Bronchial epithelial cell (primary cell): ENCODE measurements around the gene UBE2C. TPM values are rescaled to one million over a fixed set of nuclear protein-coding genes. Genes with fewer than 3 reads are reported as not detected.

Experiments
- DNase-seq: peaks from one replicate; pipeline ENCODE4 v3.0.0-alpha.2; 2010; ENCODE audit warnings: low read depth
- FAIRE-seq: peaks from 2 replicates; lab custom pipeline; 2011; peaks lifted over from hg19 to GRCh38; lab: Jason Lieb, UNC
- H3K27me3 ChIP-seq: 2 replicates; pipeline ENCODE4 v1.5.1; 2011; ENCODE audit warnings: low read length; ENCODE audit not compliant: control insufficient read depth, insufficient read depth
- H3K36me3 ChIP-seq: 2 replicates; pipeline ENCODE4 v1.5.1; 2011; ENCODE audit warnings: low read length; ENCODE audit not compliant: control insufficient read depth, insufficient read depth
- H3K4me3 ChIP-seq: 2 replicates; pipeline ENCODE4 v1.5.1; 2011; ENCODE audit warnings: mild to moderate bottlenecking, low read depth, low read length, control low read depth
- CTCF ChIP-seq: IDR thresholded peaks from 2 replicates; pipeline ENCODE4 v1.5.1; 2011; ENCODE audit warnings: mild to moderate bottlenecking, moderate library complexity, low read length, control low read depth, inconsistent platforms; ENCODE audit not compliant: insufficient read depth, severe bottlenecking
- total RNA-seq: library from RNA; depleted of rRNA; stranded (reverse); fragments of >200 nt; gene quantifications from 2 replicates; pipeline ENCODE4 v1.2.1, GENCODE V29; 2014

The UBE2C gene
- total RNA-seq, 1 donor from 2014 or later = 0.26 TPM

DNA sequence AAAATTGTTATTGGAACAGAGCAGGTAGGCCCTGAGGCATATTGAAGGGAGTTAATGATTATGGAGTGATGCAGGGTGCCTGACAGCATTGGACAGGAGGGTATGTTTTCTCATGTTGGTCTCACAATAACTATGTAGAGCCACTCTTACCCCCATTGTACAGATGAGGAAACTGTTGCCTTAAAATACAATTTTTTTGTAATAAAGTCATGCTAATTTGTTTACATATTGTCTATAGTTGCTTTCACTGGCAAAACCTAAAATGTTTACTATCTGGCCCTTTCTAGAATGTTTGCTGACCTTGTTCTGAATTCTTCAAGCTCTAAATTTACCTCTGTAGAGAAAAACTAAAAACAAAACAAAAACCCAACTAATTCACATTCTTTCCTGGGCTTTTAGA is 39.1 kb downstream of the UBE2C start:
- TF ChIP-seq CTCF = no peak
- FAIRE-seq (no peak), DNase-seq (no peak)
- H3K4me3 ChIP-seq = no peak overlapping the region
- peaks cover 13% of the 10 kb centered on the region for H3K36me3 ChIP-seq
- H3K27me3 ChIP-seq = no peaks in the 10 kb centered on the region

GRCh38 chr20:45852326-45852725 is 39.9 kb downstream of the UBE2C start:
- DNase-seq = no peak
- Histone ChIP-seq H3K27me3 (no peaks in the 10 kb centered on the region), H3K36me3 (peaks cover 12% of the 10 kb centered on the region), H3K4me3 (no peak overlapping the region)
- no peak for TF ChIP-seq CTCF
- FAIRE-seq = no peak

DNA sequence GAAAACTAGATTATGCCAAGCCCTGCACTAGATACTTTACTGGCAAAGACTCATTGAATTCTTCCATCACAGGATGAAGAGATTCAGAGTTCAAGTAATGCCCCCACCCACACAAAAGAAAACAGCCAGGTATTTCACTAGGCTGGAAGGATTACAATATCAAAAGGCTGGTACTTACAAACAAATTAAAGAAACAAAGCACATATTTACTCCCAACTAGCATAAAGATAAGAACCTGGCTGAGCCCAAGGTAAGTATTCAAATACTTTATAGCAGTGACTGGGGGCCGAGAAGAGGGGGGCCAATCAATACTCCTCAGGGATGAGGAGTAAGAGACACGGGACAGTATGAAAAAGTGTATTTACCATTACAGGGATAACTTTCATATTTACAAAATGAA is 41.0 kb downstream of the UBE2C start:
- Histone ChIP-seq H3K4me3 (no peak overlapping the region), H3K36me3 (peaks cover 8% of the 10 kb centered on the region), H3K27me3 (no peaks in the 10 kb centered on the region)
- no peak for DNase-seq
- no peak for FAIRE-seq
- TF ChIP-seq CTCF = no peak

DNA sequence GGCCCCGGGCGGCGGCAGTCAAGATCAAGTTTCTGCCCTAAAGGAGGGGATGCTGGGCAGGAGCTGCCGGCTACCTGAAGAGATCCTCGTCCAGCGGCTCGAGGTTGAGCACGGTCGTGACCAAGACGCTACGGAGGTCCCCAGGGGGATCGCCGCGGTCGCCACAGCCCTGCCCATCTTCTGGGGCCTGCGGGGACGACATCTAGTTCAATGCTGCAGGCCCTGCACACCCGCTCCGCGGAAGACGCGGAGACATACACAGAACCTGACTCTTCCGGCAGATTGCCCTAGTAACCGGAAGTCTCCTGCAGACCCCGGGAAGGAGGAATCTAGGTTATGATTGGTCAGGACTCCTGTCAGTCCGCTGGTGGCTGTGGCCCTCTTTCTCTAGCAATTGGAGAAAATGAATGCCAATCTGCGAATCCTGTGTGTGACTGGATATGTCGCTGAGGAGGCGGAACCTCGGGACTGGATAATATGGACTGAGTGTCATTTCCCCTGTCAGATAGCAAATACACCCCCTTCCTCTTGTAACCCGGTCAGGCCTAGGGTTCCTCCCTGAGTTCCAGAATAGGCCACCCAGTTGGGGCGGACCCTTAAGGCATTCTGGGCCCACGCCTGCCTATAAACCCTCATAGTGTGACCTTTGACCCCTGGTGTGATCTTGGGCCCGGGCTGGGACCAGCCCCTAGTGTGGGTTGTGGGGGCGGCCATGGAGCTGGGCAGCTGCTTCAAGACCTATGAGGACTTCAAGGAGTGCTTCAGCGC is 44.9 kb downstream of the UBE2C start, which contains the start of the genes ACOT8 and ZSWIM3:
Gene ACOT8 (minus strand): TSS at position 279 of the 768 bp plus-strand sequence. CDS start 77 bp downstream, at position 202.
Gene ZSWIM3 (plus strand): TSS at position 501 of the 768 bp plus-strand sequence. CDS start 212 bp downstream, at position 713.
- TF ChIP-seq CTCF = no peak
- DNase-seq (peak; percentile 99), FAIRE-seq (no peak)
- Histone ChIP-seq H3K36me3 (peaks cover 7% of the 10 kb centered on the region), H3K27me3 (no peaks in the 10 kb centered on the region), H3K4me3 (peak within 1 kb of the TSS; percentile 68)

DNA sequence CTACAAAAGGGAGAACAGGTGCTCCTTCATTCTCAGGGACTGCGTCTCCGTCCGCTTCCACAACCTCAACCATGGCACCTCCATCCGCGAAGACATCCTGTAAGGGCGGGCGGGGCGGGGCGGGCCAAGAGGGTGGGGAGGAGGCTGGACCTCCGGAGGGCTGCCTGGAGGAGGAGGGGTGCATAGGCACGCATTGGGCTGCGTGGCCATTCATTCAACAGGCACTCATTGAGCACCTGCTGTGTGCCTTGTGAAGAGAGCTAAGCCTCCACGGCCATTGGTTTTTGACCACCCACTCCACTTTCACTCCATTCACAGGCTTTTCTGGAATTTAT is 45.4 kb downstream of the UBE2C start:
- peak overlapping the region; percentile 68 for H3K4me3 ChIP-seq
- no peak for TF ChIP-seq CTCF
- DNase-seq (no peak), FAIRE-seq (no peak)
- no peaks in the 10 kb centered on the region for H3K27me3 ChIP-seq
- H3K36me3 ChIP-seq = peaks cover 6% of the 10 kb centered on the region

GRCh38 chr20:45859916-45860315 is 47.5 kb downstream of the UBE2C start:
- Histone ChIP-seq H3K4me3 (no peak overlapping the region), H3K27me3 (no peaks in the 10 kb centered on the region), H3K36me3 (no peaks in the 10 kb centered on the region)
- DNase-seq (no peak), FAIRE-seq (no peak)
- TF ChIP-seq CTCF = no peak
